RPMI8226 (cell line): Measurements from ENCODE around the gene AGAP1.

ENCODE experiments used
- DNase-seq: peaks from one replicate; pipeline ENCODE4 v3.0.0-alpha.2; 2015

The AGAP1 gene

GRCh38 chr2:235983016-235983415 lies 489.2 kb downstream of the AGAP1 start:
- DNase-seq, result no peak

GRCh38 chr2:235984552-235984951 lies 490.7 kb downstream of the AGAP1 start:
- DNase-seq, result no peak

GRCh38 chr2:235986361-235986760 lies 492.5 kb downstream of the AGAP1 start:
- DNase-seq, result no peak

GRCh38 chr2:235988271-235989015 lies 494.6 kb downstream of the AGAP1 start:
- DNase-seq, result no peak

- DNase-seq, result no peak
Observed at GRCh38 chr2:235989591-235989990, 495.7 kb downstream of the AGAP1 start.

GRCh38 chr2:235990344-235990743 lies 496.5 kb downstream of the AGAP1 start:
- DNase-seq, result peak; percentile 5

GRCh38 chr2:235992024-235992423 lies 498.2 kb downstream of the AGAP1 start:
- DNase-seq, result no peak

GRCh38 chr2:235996419-235996818 lies 502.6 kb downstream of the AGAP1 start:
- no peak for DNase-seq

- no peak for DNase-seq
Observed at GRCh38 chr2:235999011-235999410, 505.2 kb downstream of the AGAP1 start.

GRCh38 chr2:236001166-236001828 lies 507.5 kb downstream of the AGAP1 start:
- no peak for DNase-seq

GRCh38 chr2:236001854-236002253 lies 508.0 kb downstream of the AGAP1 start:
- DNase-seq, result no peak

GRCh38 chr2:236008006-236008405 lies 514.2 kb downstream of the AGAP1 start:
- DNase-seq, result no peak

GRCh38 chr2:236008857-236009256 lies 515.0 kb downstream of the AGAP1 start:
- no peak for DNase-seq

- DNase-seq, result no peak
Observed at GRCh38 chr2:236010920-236011685, 517.3 kb downstream of the AGAP1 start.

- no peak for DNase-seq
Observed at GRCh38 chr2:236012155-236012554, 518.3 kb downstream of the AGAP1 start.

GRCh38 chr2:236014408-236015131 lies 520.7 kb downstream of the AGAP1 start:
- no peak for DNase-seq

GRCh38 chr2:236015171-236015570 lies 521.3 kb downstream of the AGAP1 start:
- DNase-seq, result no peak

GRCh38 chr2:236016496-236016895 lies 522.7 kb downstream of the AGAP1 start:
- DNase-seq, result no peak

- no peak for DNase-seq
Observed at GRCh38 chr2:236017446-236017845, 523.6 kb downstream of the AGAP1 start.

- no peak for DNase-seq
Observed at GRCh38 chr2:236019434-236019833, 525.6 kb downstream of the AGAP1 start.

GRCh38 chr2:236021499-236022057 lies 527.7 kb downstream of the AGAP1 start:
- no peak for DNase-seq

- no peak for DNase-seq
Observed at GRCh38 chr2:236022128-236022527, 528.3 kb downstream of the AGAP1 start.

- DNase-seq, result no peak
Observed at GRCh38 chr2:236025892-236026291, 532.0 kb downstream of the AGAP1 start.
